Cardiac muscle cell (in vitro differentiated cells and primary cell): ENCODE measurements around the gene EMSY. TPM values are rescaled to one million over a fixed set of nuclear protein-coding genes. Genes with fewer than 3 reads are reported as not detected.
A peak's percentile ranks its signal among the peaks of the same experiment; 100 is the strongest.
"Not testable (repeated sequence)": the region's sequence is repeated elsewhere in the genome, so short reads cannot be mapped to it uniquely, and the experiment has no call there.

Experiments
- DNase-seq, 2 donors: peaks; one replicate each; pipeline versions ENCODE4 v3.0.0 to v3.0.0-alpha.2; 2010 to 2017; ENCODE audit warnings: low read depth in 1 of 2, low spot score in 1 of 2
- H3K27ac ChIP-seq: fragments of 200-600 bp; sonication (generic); 2 replicates; pipeline ENCODE4 v1.5.1; 2016
- H3K27me3 ChIP-seq: fragments of 200-600 bp; sonication (generic); 2 replicates; pipeline ENCODE4 v1.6.0; 2016; ENCODE audit warnings: control low read depth
- H3K36me3 ChIP-seq: fragments of 200-600 bp; sonication (generic); 2 replicates; pipeline ENCODE4 v1.5.1; 2016; ENCODE audit warnings: control low read depth
- H3K4me1 ChIP-seq: fragments of 200-600 bp; sonication (generic); 2 replicates; pipeline ENCODE4 v1.8.1; 2017; ENCODE audit warnings: low read depth, mild to moderate bottlenecking, mixed run types
- H3K4me3 ChIP-seq: fragments of 200-600 bp; sonication (generic); 2 replicates; pipeline ENCODE4 v1.5.1; 2016; ENCODE audit warnings: mild to moderate bottlenecking
- H3K9me3 ChIP-seq: fragments of 200-600 bp; sonication (generic); 2 replicates; pipeline ENCODE4 v1.5.1; 2017; ENCODE audit warnings: low read depth, mild to moderate bottlenecking, control low read depth
- CTCF ChIP-seq: IDR thresholded peaks from 2 replicates; pipeline ENCODE4 v1.5.1; 2012; ENCODE audit warnings: low read depth, mild to moderate bottlenecking, low read length
- polyA plus RNA-seq: library from polyadenylated mRNA; unstranded; fragments of >200 nt; fragmentation: Nextera tagmentation; extraction: Ambion mirVana; gene quantifications from 2 replicates; pipeline ENCODE4 v1.2.1, GENCODE V29; 2016
- total RNA-seq: library from RNA; depleted of rRNA; stranded (reverse); fragments of >200 nt; gene quantifications from 2 replicates; pipeline ENCODE4 v1.2.3, GENCODE V29; 2016

The EMSY gene, protein sequence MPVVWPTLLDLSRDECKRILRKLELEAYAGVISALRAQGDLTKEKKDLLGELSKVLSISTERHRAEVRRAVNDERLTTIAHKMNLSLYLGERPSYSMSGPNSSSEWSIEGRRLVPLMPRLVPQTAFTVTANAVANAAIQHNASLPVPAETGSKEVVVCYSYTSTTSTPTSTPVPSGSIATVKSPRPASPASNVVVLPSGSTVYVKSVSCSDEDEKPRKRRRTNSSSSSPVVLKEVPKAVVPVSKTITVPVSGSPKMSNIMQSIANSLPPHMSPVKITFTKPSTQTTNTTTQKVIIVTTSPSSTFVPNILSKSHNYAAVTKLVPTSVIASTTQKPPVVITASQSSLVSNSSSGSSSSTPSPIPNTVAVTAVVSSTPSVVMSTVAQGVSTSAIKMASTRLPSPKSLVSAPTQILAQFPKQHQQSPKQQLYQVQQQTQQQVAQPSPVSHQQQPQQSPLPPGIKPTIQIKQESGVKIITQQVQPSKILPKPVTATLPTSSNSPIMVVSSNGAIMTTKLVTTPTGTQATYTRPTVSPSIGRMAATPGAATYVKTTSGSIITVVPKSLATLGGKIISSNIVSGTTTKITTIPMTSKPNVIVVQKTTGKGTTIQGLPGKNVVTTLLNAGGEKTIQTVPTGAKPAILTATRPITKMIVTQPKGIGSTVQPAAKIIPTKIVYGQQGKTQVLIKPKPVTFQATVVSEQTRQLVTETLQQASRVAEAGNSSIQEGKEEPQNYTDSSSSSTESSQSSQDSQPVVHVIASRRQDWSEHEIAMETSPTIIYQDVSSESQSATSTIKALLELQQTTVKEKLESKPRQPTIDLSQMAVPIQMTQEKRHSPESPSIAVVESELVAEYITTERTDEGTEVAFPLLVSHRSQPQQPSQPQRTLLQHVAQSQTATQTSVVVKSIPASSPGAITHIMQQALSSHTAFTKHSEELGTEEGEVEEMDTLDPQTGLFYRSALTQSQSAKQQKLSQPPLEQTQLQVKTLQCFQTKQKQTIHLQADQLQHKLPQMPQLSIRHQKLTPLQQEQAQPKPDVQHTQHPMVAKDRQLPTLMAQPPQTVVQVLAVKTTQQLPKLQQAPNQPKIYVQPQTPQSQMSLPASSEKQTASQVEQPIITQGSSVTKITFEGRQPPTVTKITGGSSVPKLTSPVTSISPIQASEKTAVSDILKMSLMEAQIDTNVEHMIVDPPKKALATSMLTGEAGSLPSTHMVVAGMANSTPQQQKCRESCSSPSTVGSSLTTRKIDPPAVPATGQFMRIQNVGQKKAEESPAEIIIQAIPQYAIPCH (N-terminal part only)
- 34.4 and 74.4 TPM in 2 replicates for total RNA-seq
- polyA plus RNA-seq = 16.2 and 24.3 TPM in 2 replicates

- H3K4me3 ChIP-seq = peak within 1 kb of the TSS; percentile 91
- peak; percentile 98 to 100 for DNase-seq
- peaks cover 9% of the 10 kb centered on the region for H3K4me1 ChIP-seq
- no peaks in the 10 kb centered on the region for H3K27me3 ChIP-seq
- TF ChIP-seq CTCF = no peak
- peaks cover 18% of the 10 kb centered on the region for H3K36me3 ChIP-seq
- peak within 1 kb of the TSS; percentile 97 for H3K27ac ChIP-seq
- H3K9me3 ChIP-seq = no peaks in the 10 kb centered on the region
Observed at GRCh38 chr11:76444384-76445120, at the start of gene EMSY. Gene EMSY (plus strand): TSS chr11:76445018. CDS start chr11:76446939, 1,921 bp downstream.

- no peak for TF ChIP-seq CTCF
- Histone ChIP-seq H3K4me1 (no peaks in the 10 kb centered on the region), H3K36me3 (no peaks in the 10 kb centered on the region), H3K27me3 (no peaks in the 10 kb centered on the region), H3K4me3 (no peak overlapping the region), H3K27ac (no peak overlapping the region), H3K9me3 (no peaks in the 10 kb centered on the region)
- no peak for DNase-seq
Observed at GRCh38 chr11:76395296-76395695, 49.5 kb upstream of the EMSY start.

DNA sequence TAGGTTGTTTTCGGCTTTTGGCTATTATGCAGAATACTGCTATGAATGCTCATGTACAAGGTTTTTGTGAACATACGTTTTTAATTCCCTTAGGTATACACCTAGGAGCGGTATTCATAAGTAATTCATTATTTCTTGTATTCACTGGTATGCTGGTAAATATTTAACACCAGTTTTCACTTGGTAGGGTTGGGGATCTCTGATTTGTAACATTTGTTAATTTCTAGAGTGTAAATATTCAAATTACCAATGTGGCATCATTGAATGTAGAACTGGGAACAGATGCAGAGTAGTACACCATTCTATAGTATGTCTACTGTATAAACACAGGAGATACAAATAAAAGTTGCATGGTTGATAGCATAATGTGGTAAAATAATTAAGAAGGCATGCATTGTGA is 47.4 kb upstream of the EMSY start:
- Histone ChIP-seq H3K4me1 (peaks cover 7% of the 10 kb centered on the region), H3K27ac (no peak overlapping the region), H3K27me3 (no peaks in the 10 kb centered on the region), H3K36me3 (no peaks in the 10 kb centered on the region), H3K4me3 (no peak overlapping the region), H3K9me3 (no peaks in the 10 kb centered on the region)
- no peak for DNase-seq
- TF ChIP-seq CTCF = no peak

DNA sequence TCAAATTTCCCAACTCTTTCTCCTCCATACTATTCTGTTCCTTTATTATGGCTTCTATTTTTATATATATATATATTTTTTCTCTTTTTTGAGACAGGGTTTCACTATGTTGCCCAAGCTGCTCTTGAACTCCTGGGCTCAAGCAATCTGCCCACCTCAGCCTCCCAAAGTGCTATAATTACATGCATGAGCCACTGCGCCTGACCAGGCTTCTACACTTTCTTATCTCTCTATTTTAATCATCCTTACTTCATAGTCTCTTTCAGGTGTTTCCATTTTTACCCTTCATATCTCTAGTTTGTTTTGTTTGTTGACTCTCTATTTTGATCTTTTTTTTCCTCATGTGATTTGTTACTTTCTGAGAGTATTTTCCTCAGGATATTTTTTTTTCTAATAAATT is 43.9 kb upstream of the EMSY start:
- TF ChIP-seq CTCF = no peak
- no peak for DNase-seq
- Histone ChIP-seq H3K27ac (no peak overlapping the region), H3K4me3 (no peak overlapping the region), H3K27me3 (no peaks in the 10 kb centered on the region), H3K36me3 (no peaks in the 10 kb centered on the region), H3K4me1 (peaks cover 7% of the 10 kb centered on the region), H3K9me3 (no peaks in the 10 kb centered on the region)

- H3K9me3 ChIP-seq, H3K4me1 ChIP-seq, H3K27me3 ChIP-seq, H3K27ac ChIP-seq, DNase-seq, H3K4me3 ChIP-seq, H3K36me3 ChIP-seq: not testable (repeated sequence)
Observed at GRCh38 chr11:76401484-76401883, 43.3 kb upstream of the EMSY start.
